Measurements from ENCODE around the gene PYM1.
"Not testable (repeated sequence)": the region's sequence is repeated elsewhere in the genome, so short reads cannot be mapped to it uniquely, and the experiment has no call there.

The PYM1 gene

GRCh38 chr12:55912908-55913307, 14.8 kb downstream of the PYM1 start:
- no peak for DNase-seq (ENCODE audit: low read depth, low spot score)

GRCh38 chr12:55909513-55909884, 18.2 kb downstream of the PYM1 start:
- no peak for DNase-seq (ENCODE audit: low read depth, low spot score)

- DNase-seq (ENCODE audit: low read depth, low spot score): peak; percentile 49
Observed at GRCh38 chr12:55908726-55909512, 18.8 kb downstream of the PYM1 start.

GRCh38 chr12:55906056-55906455, 21.6 kb downstream of the PYM1 start:
- DNase-seq (ENCODE audit: low read depth, low spot score): no peak

- no peak for DNase-seq (ENCODE audit: low read depth, low spot score)
Observed at GRCh38 chr12:55901881-55902490, 25.7 kb downstream of the PYM1 start.

- peak; percentile 15 for DNase-seq (ENCODE audit: low read depth, low spot score)
Observed at GRCh38 chr12:55899082-55899481, 28.6 kb downstream of the PYM1 start.

GRCh38 chr12:55893723-55894122, 34.0 kb downstream of the PYM1 start:
- no peak for DNase-seq (ENCODE audit: low read depth, low spot score)

GRCh38 chr12:55891310-55891709, 36.4 kb downstream of the PYM1 start:
- DNase-seq (ENCODE audit: low read depth, low spot score): no peak

GRCh38 chr12:55885113-55885512, 42.6 kb downstream of the PYM1 start:
- no peak for DNase-seq (ENCODE audit: low read depth, low spot score)

- DNase-seq (ENCODE audit: low read depth, low spot score): no peak
Observed at GRCh38 chr12:55877824-55878223, 49.9 kb downstream of the PYM1 start.

- DNase-seq (ENCODE audit: low read depth, low spot score): no peak
Observed at GRCh38 chr12:55875704-55876467, 51.8 kb downstream of the PYM1 start.

GRCh38 chr12:55874443-55874842, 53.3 kb downstream of the PYM1 start:
- DNase-seq (ENCODE audit: low read depth, low spot score): peak; percentile 77

- not testable (repeated sequence) for DNase-seq (ENCODE audit: low read depth, low spot score)
Observed at GRCh38 chr12:55866454-55867004, 61.2 kb downstream of the PYM1 start.

GRCh38 chr12:55865327-55865726, 62.4 kb downstream of the PYM1 start:
- DNase-seq (ENCODE audit: low read depth, low spot score): no peak

GRCh38 chr12:55862931-55863330, 64.8 kb downstream of the PYM1 start:
- DNase-seq (ENCODE audit: low read depth, low spot score): not testable (repeated sequence)

- no peak for DNase-seq (ENCODE audit: low read depth, low spot score)
Observed at GRCh38 chr12:55862286-55862685, 65.4 kb downstream of the PYM1 start.

GRCh38 chr12:55861871-55862270, 65.8 kb downstream of the PYM1 start:
- no peak for DNase-seq (ENCODE audit: low read depth, low spot score)

GRCh38 chr12:55861396-55861795, 66.3 kb downstream of the PYM1 start:
- DNase-seq (ENCODE audit: low read depth, low spot score): no peak

GRCh38 chr12:55852740-55853139, 75.0 kb downstream of the PYM1 start:
- no peak for DNase-seq (ENCODE audit: low read depth, low spot score)
